Left forelimb (tissue), 1 donor: ENCODE results near the gene GNG14.
"Not testable (repeated sequence)": the region's sequence is repeated elsewhere in the genome, so short reads cannot be mapped to it uniquely, and the experiment has no call there.

Experiments
- DNase-seq: peaks from one replicate; pipeline ENCODE4 v3.0.0-alpha.2; 2018; ENCODE audit warnings: low spot score

Gene GNG14

GRCh38 chr19:12687496-12688196 is at the start of gene GNG14:
Gene GNG14, plus strand, starts transcription at chr19:12687998. Its CDS starts 51 bp downstream, at chr19:12688049.
- DNase-seq: no peak

GRCh38 chr19:12638611-12639182 is 49.1 kb upstream of the GNG14 start:
- DNase-seq: no peak

- peak; percentile 84 for DNase-seq
These were observed 47.7 kb upstream of the GNG14 start for GRCh38 chr19:12639901-12640613.

- no peak for DNase-seq
These were observed 46.3 kb upstream of the GNG14 start for GRCh38 chr19:12641456-12641855.

GRCh38 chr19:12642506-12642905 is 45.3 kb upstream of the GNG14 start:
- DNase-seq: no peak

GRCh38 chr19:12643716-12644115 is 44.1 kb upstream of the GNG14 start:
- not testable (repeated sequence) for DNase-seq

GRCh38 chr19:12646551-12646950 is 41.2 kb upstream of the GNG14 start:
- no peak for DNase-seq

DNA sequence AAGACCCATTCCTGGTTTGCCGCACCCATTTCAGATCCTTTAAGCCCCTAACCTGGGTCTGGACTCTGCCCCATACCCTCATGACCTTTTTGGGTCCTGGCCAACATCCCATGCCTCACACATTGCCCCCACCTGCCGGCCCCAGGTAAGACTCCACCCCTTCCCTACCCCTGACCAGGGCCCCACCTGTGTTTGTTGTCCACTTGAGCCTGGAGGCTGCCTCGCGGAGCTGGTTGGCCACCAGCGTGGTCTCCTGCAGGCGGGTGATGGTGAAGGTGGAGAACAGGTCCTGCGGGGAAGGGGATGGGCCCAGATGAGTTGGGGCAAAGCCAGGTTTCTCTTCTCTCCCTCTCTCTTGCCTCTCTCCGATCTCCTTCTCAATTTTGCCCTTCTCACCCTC is 40.8 kb upstream of the GNG14 start:
- no peak for DNase-seq

DNA sequence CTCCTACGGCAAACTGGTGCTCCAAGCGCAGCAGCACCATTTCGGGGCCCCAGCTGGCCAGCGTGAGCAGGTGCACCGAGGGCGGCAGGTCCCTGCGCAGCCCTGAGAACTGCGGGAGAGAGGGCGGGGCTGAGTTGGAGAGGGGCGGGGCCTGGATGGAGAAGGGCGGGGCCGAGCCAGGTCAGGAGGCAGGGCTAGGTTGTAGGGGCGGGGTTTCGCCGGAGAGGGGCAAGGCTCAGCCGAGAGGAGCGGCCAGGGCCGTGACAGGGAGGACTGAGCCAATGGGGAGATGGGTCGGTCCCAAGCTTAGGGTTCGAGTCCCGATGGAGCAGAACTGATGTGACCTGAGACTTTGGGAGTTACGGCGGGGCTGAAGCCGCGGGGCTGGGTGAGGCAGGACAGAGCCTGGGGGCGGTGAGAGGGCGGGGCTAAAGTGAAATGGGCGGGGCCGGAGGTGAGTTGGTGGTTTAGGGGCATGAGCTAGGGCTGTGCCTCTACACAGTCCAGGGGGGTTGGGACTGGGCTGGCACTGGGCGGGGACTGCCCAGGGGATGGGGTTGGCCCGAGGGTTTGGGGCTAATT is 40.2 kb upstream of the GNG14 start:
- DNase-seq: no peak

DNA sequence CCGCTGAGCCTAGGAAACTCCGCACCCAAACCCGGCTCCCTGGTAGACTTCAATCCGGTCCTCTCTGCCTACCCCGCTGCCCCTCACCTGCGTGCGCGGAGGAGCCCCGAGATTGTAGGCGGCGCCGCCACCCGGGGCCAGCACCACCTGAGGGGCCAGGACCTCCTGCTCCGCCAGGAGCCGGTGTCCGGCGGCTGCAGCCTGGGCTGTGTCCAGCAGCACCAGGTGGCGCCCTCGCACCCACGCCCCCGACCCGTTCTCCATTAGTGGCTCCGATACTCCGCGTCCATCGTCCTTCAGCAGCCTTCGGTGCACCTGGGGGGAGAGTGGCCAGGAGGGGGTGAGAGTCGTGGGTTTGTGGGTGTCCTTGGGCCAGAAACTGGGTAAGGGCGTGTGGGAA is 39.7 kb upstream of the GNG14 start:
- no peak for DNase-seq

DNA sequence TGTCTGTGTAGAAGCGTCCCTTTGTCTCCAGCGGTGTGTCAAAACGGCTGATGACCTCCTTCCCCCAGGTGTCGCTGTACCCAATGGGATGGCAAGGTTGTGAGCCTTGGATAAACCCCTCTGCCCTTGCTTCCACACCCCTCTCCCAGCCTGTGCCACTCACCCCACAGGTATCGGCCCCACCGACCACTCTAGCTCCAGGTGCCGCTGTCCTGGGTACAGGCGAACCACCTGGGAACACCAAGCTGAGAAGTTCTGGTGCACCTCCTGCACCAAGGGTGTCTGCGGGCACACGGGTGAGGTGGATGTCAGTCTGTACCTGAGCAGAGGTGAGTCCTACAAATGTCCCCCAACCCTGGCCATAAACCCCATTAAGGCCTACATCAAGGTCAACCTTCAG is 37.9 kb upstream of the GNG14 start:
- no peak for DNase-seq

DNA sequence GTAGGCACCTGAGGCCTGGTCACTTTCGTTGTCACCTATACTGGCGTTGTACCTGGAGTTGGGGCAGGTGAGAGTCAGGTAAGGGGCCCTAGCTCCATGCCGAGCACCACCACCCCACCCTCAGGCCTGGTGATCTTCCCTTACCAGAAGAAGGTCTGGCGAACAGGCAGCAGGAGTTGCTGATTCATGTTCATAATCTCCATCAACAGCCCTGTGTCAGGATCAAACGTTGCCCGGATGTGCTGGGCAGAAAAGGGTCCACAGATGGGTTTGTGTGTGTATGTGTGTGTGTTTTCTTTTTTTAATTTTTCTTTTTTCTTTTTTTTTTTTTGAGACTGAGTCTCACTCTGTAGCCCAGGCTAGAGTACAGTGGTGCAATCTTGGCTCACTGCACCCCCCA is 35.6 kb upstream of the GNG14 start:
- DNase-seq: no peak

DNA sequence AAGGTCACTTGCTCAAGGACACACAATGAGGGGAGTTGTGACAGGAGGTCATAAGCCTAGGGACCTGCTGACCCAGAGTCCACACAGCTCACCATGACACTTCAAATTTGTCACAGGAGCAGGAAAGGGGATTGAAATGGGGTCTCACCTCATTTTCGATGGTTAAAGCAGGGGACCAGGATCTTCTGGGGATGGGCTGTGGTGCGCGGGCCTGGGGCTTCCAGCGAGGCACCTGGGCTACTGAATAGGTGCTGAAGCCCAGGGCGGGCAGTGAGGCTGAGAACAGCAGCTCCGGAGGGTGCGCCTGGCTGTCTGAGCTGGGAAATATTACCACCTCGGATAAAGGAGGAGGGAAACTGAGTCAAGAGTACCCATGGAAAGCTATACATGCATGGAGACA is 32.3 kb upstream of the GNG14 start:
- DNase-seq: no peak

DNA sequence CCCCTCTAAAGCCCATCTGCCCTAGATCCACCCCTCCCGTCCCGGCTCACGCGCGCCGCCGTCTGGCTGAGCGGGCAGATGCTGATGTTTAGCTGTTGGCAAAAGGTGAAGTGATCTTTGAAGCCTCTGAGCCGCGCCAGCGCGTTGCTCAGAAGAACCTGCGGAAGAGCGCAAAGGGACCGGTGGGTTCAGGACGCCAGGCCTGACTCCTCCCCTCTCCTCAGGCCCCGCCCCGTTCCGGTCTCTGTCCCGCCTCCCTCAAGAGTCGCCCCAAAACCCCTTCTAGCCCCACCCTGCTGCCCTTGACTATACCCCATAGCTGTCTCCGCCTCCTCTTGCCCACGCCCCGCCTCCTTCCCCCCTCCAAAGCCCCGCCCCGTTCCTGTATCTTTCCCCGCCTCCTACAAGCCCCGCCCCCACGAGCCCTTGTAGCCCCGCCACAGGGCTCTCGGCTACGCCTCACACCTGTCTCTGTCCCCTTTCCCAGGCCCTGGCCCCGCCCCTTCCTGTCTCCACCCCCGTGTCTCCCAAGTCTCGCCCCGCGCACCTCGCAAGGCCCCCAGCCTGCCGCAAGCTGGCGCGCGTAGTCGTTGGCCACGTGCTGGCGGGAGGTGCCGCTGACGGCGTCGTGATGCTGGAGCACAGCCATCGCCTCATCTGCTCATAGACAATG is 30.8 kb upstream of the GNG14 start:
- DNase-seq: no peak

- no peak for DNase-seq
These were observed 29.8 kb upstream of the GNG14 start for GRCh38 chr19:12657966-12658365.

DNA sequence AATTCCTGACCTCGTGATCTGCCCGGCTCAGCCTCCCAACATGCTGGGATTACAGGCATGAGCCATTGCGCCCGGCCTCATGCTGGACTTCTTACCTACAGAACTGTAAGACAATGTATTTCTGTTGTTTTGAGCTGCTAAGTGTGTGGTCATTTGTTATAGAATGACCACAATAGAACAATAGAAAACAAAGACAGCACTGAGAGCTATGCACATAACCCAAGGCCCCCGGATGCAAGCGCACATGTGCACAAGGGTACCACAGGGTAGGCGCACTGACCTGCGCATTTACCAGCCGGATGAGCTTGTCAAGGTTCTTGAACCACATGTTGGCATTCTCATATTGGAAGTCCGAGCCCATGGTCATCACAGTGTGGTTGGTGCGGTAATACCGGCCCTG is 26.8 kb upstream of the GNG14 start:
- no peak for DNase-seq

GRCh38 chr19:12664406-12665280 is 23.2 kb upstream of the GNG14 start:
- DNase-seq: no peak

DNA sequence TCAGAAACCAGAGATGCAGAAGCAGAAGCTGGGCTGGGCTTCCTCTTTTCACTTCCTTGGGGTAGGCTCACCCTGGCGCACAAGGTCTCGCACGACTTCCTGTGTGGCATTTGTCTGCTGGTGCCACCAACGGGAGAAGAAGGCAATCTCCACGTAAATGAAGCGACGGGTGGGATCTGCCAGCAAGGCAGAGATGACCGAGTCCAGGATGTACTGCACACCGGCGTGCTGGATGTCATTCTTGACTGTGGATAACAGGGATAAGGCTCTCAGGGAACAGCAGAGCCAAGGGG is 22.6 kb upstream of the GNG14 start:
- DNase-seq: no peak

GRCh38 chr19:12665671-12666264 is 22.0 kb upstream of the GNG14 start:
- DNase-seq: no peak

DNA sequence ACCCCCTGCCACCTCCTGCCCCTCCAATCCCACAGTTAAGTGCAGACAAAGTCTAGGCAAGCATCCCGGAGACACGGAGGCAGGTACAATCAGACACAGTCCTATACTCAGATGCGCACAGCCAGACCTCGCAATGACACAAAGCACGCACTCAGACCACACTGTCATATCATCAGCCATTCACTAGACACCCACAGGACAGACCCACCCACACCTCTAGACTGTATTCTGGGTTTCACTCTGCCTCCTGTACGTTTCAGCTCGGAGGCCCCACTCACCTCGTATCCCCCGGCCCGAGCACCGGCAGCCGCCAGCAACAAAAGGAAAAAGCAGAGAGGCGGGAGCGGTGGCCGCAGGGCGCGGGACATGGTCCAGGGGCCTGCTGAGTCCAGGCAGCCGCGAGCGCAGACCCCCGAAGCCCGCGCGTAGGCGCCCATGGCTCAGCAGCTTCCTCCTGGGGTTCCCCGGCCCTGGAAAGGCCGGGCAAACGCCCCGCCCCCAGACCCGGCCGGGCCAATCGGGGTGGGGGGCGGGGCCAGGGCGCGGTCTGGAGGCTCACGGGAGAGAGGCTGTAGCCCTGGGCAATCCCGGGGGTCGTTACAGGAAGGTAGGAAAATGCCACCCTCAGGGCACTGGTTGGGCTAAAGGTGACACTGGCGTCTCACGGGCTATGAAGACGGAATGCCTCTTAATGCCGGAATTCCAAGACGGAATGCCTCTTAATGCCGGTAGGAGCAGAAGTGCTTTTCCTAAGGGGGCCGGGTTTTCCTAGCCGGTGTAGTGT is 21.3 kb upstream of the GNG14 start, which contains the start of the genes MAN2B1 and WDR83:
TSS of gene MAN2B1 (minus strand) at position 478 of the 784 bp plus-strand sequence. CDS start at position 437, 41 bp downstream.
TSS of gene WDR83 (plus strand) at position 543 of the 784 bp plus-strand sequence. CDS start 2,984 bp downstream, outside the sequence.
- peak; percentile 87 for DNase-seq
